OCI-LY1 (cell line): Measurements from ENCODE around the gene FCAMR.

Experiments used
- H2AFZ ChIP-seq: fragments of 200-600 bp; sonication (generic), shearing (Covaris generic); 2 replicates; pipeline ENCODE4 v1.6.0; 2014; ENCODE audit warnings: antibody characterized with exemption, mild to moderate bottlenecking, low read length
- H3F3A ChIP-seq: fragments of 200-600 bp; sonication (generic), shearing (Covaris generic); 2 replicates; pipeline ENCODE4 v1.6.0; 2014; ENCODE audit warnings: mild to moderate bottlenecking, antibody characterized with exemption, low read length, moderate library complexity; ENCODE audit not compliant: insufficient read depth
- H3K27ac ChIP-seq: fragments of 200-600 bp; sonication (generic); 2 replicates; pipeline ENCODE4 v1.5.1; 2014; ENCODE audit warnings: low read length, mixed run types, mild to moderate bottlenecking, low read depth; ENCODE audit not compliant: poor library complexity, severe bottlenecking
- H3K27me3 ChIP-seq: fragments of 200-600 bp; sonication (generic); 2 replicates; pipeline ENCODE4 v1.6.0; 2014; ENCODE audit warnings: antibody characterized with exemption, mild to moderate bottlenecking, low read length, moderate library complexity; ENCODE audit not compliant: insufficient read depth
- H3K36me3 ChIP-seq: fragments of 200-600 bp; sonication (generic); 2 replicates; pipeline ENCODE4 v1.6.1; 2014; ENCODE audit warnings: mild to moderate bottlenecking, antibody characterized with exemption, low read length, moderate library complexity, mixed read lengths; ENCODE audit not compliant: insufficient read depth
- H3K4me1 ChIP-seq: fragments of 200-600 bp; sonication (generic); 2 replicates; pipeline ENCODE4 v1.5.1; 2014; ENCODE audit warnings: mild to moderate bottlenecking, low read length, moderate library complexity; ENCODE audit not compliant: insufficient read depth, severe bottlenecking
- H3K4me2 ChIP-seq: fragments of 200-600 bp; sonication (generic), shearing (Covaris generic); 2 replicates; pipeline ENCODE4 v1.6.1; 2014; ENCODE audit warnings: low read length
- H3K4me3 ChIP-seq: fragments of 200-600 bp; sonication (generic); 2 replicates; pipeline ENCODE4 v1.5.1; 2014; ENCODE audit warnings: low read length, low read depth, mild to moderate bottlenecking, mixed read lengths; ENCODE audit not compliant: poor library complexity, severe bottlenecking
- H3K79me2 ChIP-seq: fragments of 200-600 bp; shearing (Covaris generic); 2 replicates; pipeline ENCODE4 v1.6.1; 2016; ENCODE audit warnings: mixed run types, low read length, mixed read lengths; ENCODE audit not compliant: insufficient read depth
- H3K9ac ChIP-seq: fragments of 200-600 bp; sonication (generic), shearing (Covaris generic); 2 replicates; pipeline ENCODE4 v1.6.1; 2014; ENCODE audit warnings: mild to moderate bottlenecking, low read length, mixed read lengths
- H3K9me2 ChIP-seq: fragments of 200-600 bp; sonication (generic), shearing (Covaris generic); 2 replicates; pipeline ENCODE4 v1.6.1; 2014; ENCODE audit warnings: low read depth, mild to moderate bottlenecking, low read length, mixed read lengths
- H3K9me3 ChIP-seq: fragments of 200-600 bp; shearing (Covaris generic); 2 replicates; pipeline ENCODE4 v1.6.1; 2014; ENCODE audit warnings: low read length, mixed read lengths
- H4K20me1 ChIP-seq: fragments of 200-600 bp; sonication (generic), shearing (Covaris generic); 2 replicates; pipeline ENCODE4 v1.6.0; 2016; ENCODE audit warnings: mild to moderate bottlenecking, low read length; ENCODE audit not compliant: insufficient read depth
- EZH2 ChIP-seq: fragments of 200-600 bp; sonication (generic), shearing (Covaris generic); IDR thresholded peaks from 2 replicates; pipeline ENCODE4 v1.8.0; 2017; ENCODE audit warnings: borderline replicate concordance, mixed run types, mild to moderate bottlenecking, antibody characterized with exemption, low read length, moderate library complexity, mixed read lengths
- TF ChIP-seq, protein P1 (sequence below): fragments of 200-600 bp; sonication (generic), shearing (Covaris generic); IDR thresholded peaks from 2 replicates; pipeline ENCODE4 v1.5.1; 2017; ENCODE audit warnings: mild to moderate bottlenecking, antibody characterized with exemption, low read length, moderate library complexity, mixed read lengths

Gene FCAMR

DNA sequence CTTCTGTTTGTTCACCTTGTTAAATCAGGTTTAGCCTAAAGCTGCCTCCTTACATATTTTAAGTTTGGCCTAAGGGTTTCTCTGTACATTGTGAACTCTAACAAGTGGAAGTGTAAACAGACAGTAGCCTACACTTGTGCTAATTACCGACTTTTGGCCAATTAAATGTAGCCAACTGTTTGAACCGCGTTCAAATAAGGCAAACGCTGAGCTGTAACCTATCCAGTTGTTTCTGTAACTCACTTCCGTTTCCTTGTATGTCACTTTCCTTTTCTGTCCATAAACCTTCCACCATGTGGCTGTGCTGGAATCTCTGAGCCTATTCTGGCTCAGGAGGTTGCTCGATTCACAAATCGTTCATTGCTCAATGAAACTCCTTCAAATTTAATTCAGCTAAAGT is 8.0 kb upstream of the FCAMR start:
- Histone ChIP-seq H3K4me1 (no peaks in the 10 kb centered on the region), H3K9me3 (no peaks in the 10 kb centered on the region), H3K4me3 (no peak overlapping the region), H3K9me2 (no peaks in the 10 kb centered on the region), H3K9ac (no peak overlapping the region), H3K4me2 (no peak overlapping the region), H3K79me2 (no peaks in the 10 kb centered on the region), H4K20me1 (no peaks in the 10 kb centered on the region), H3K36me3 (no peaks in the 10 kb centered on the region), H2AFZ (no peak overlapping the region), H3K27me3 (no peaks in the 10 kb centered on the region), H3F3A (no peaks in the 10 kb centered on the region), H3K27ac (no peak overlapping the region)
- TF ChIP-seq, protein P1, sequence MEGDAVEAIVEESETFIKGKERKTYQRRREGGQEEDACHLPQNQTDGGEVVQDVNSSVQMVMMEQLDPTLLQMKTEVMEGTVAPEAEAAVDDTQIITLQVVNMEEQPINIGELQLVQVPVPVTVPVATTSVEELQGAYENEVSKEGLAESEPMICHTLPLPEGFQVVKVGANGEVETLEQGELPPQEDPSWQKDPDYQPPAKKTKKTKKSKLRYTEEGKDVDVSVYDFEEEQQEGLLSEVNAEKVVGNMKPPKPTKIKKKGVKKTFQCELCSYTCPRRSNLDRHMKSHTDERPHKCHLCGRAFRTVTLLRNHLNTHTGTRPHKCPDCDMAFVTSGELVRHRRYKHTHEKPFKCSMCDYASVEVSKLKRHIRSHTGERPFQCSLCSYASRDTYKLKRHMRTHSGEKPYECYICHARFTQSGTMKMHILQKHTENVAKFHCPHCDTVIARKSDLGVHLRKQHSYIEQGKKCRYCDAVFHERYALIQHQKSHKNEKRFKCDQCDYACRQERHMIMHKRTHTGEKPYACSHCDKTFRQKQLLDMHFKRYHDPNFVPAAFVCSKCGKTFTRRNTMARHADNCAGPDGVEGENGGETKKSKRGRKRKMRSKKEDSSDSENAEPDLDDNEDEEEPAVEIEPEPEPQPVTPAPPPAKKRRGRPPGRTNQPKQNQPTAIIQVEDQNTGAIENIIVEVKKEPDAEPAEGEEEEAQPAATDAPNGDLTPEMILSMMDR = no peak
- no peak for TF ChIP-seq EZH2

GRCh38 chr1:206975306-206975705 is 5.0 kb upstream of the FCAMR start:
- Histone ChIP-seq H4K20me1 (no peaks in the 10 kb centered on the region), H3K27me3 (no peaks in the 10 kb centered on the region), H3K27ac (no peak overlapping the region), H3K9ac (no peak overlapping the region), H3K9me2 (no peaks in the 10 kb centered on the region), H3K36me3 (no peaks in the 10 kb centered on the region), H2AFZ (no peak overlapping the region), H3F3A (no peaks in the 10 kb centered on the region), H3K4me3 (no peak overlapping the region), H3K79me2 (no peaks in the 10 kb centered on the region), H3K9me3 (no peaks in the 10 kb centered on the region), H3K4me2 (no peak overlapping the region), H3K4me1 (no peaks in the 10 kb centered on the region)
- TF ChIP-seq, protein P1 = no peak
- no peak for TF ChIP-seq EZH2

DNA sequence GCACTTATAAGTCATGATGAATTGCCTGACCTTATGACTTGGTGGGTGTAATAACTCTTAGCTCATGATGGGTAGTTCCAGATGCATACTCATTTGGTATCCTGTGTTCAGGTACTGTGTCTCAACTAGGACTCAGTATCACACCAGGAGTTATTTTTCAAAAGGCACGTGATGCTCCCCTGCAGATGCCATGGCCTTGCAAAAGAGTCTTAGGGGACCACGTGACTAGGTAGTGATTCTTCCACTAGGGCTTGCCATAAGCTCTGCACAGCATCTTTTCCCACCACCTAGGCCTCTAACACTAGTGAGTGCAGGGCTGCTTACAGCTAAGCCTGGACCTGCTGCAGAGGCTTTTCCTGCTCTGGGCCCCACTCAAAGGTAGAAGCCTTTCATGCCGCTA is 3.9 kb upstream of the FCAMR start:
- Histone ChIP-seq H3K27me3 (no peaks in the 10 kb centered on the region), H3F3A (no peaks in the 10 kb centered on the region), H3K27ac (no peak overlapping the region), H3K4me3 (no peak overlapping the region), H3K9me3 (no peaks in the 10 kb centered on the region), H2AFZ (no peak overlapping the region), H3K9me2 (no peaks in the 10 kb centered on the region), H3K79me2 (no peaks in the 10 kb centered on the region), H3K4me2 (no peak overlapping the region), H3K4me1 (no peaks in the 10 kb centered on the region), H3K9ac (no peak overlapping the region), H3K36me3 (no peaks in the 10 kb centered on the region), H4K20me1 (no peaks in the 10 kb centered on the region)
- TF ChIP-seq, protein P1 = no peak
- no peak for TF ChIP-seq EZH2
